NCI-H82 (cell line): ENCODE data around the gene SLC9A9.
A peak's percentile ranks its signal among the peaks of the same experiment; 100 is the strongest.

ENCODE experiments used
- DNase-seq: peaks from one replicate; lab custom pipeline; 2025; lab: John Stamatoyannopoulos, UW

SLC9A9 gene

GRCh38 chr3:143321058-143321769, 527.1 kb downstream of the SLC9A9 start:
- no peak for DNase-seq

- no peak for DNase-seq
These were observed 532.5 kb downstream of the SLC9A9 start for GRCh38 chr3:143315766-143316165.

GRCh38 chr3:143314251-143315093, 533.8 kb downstream of the SLC9A9 start:
- DNase-seq, result no peak

GRCh38 chr3:143313893-143314188, 534.4 kb downstream of the SLC9A9 start:
- no peak for DNase-seq

- no peak for DNase-seq
These were observed 535.0 kb downstream of the SLC9A9 start for GRCh38 chr3:143313025-143313892.

GRCh38 chr3:143311096-143311495, 537.2 kb downstream of the SLC9A9 start:
- DNase-seq, result no peak

- no peak for DNase-seq
These were observed 538.6 kb downstream of the SLC9A9 start for GRCh38 chr3:143309705-143310104.

- no peak for DNase-seq
These were observed 540.6 kb downstream of the SLC9A9 start for GRCh38 chr3:143307613-143308183.

- no peak for DNase-seq
These were observed 541.9 kb downstream of the SLC9A9 start for GRCh38 chr3:143306407-143306806.

GRCh38 chr3:143302638-143303171, 545.6 kb downstream of the SLC9A9 start:
- DNase-seq, result no peak

GRCh38 chr3:143301031-143301901, 547.0 kb downstream of the SLC9A9 start:
- DNase-seq, result peak; percentile 10

GRCh38 chr3:143298886-143299535, 549.3 kb downstream of the SLC9A9 start:
- peak; percentile 97 for DNase-seq

- DNase-seq, result no peak
These were observed 549.9 kb downstream of the SLC9A9 start for GRCh38 chr3:143298380-143298779.

- DNase-seq, result no peak
These were observed 552.8 kb downstream of the SLC9A9 start for GRCh38 chr3:143295201-143296080.

GRCh38 chr3:143294188-143294587, 554.1 kb downstream of the SLC9A9 start:
- DNase-seq, result no peak

- DNase-seq, result no peak
These were observed 556.3 kb downstream of the SLC9A9 start for GRCh38 chr3:143291836-143292447.

- peak; percentile 19 for DNase-seq
These were observed 559.3 kb downstream of the SLC9A9 start for GRCh38 chr3:143288944-143289343.

- DNase-seq, result no peak
These were observed 560.9 kb downstream of the SLC9A9 start for GRCh38 chr3:143287403-143287802.
